MCF 10A (cell line): ENCODE results near the gene HOXD9. TPM values are rescaled to one million over a fixed set of nuclear protein-coding genes. Genes with fewer than 3 reads are reported as not detected.

Source experiments
- BruUV-seq: library from RNA; stranded (reverse); fragments of 400-500 nt; replicated peaks from 2 replicates; lab custom pipeline; 2021; lab: Mats Ljungman, UMichigan
- CTCF ChIA-PET: fragments of 300-600 bp; sonication (Branson Sonifier 250); formaldehyde crosslinking; extraction: SDS; loops from one replicate; lab custom pipeline; 2021; ENCODE audit warnings: antibody characterized with exemption, inconsistent platforms; lab: Yijun Ruan, JAX
- POLR2A ChIA-PET: fragments of 300-600, 350-650 bp; sonication (Branson Sonifier 250); formaldehyde crosslinking; extraction: SDS; loops from one replicate; lab custom pipeline; 2020; ENCODE audit warnings: antibody characterized with exemption, inconsistent platforms; lab: Yijun Ruan, JAX
- DNase-seq: peaks from one replicate; pipeline ENCODE4 v3.0.0-alpha.2; 2018; ENCODE audit not compliant: unreplicated experiment
- H3K27ac Mint-ChIP-seq: one replicate; pipeline ENCODE4 v1.8.0; 2022; ENCODE audit warnings: mild to moderate bottlenecking, low read depth, mixed read lengths; ENCODE audit not compliant: unreplicated experiment
- H3K27me3 Mint-ChIP-seq: one replicate; pipeline ENCODE4 v1.8.0; 2022; ENCODE audit warnings: mixed read lengths; ENCODE audit not compliant: insufficient read depth, unreplicated experiment
- H3K36me3 Mint-ChIP-seq: one replicate; pipeline ENCODE4 v1.8.0; 2022; ENCODE audit warnings: mild to moderate bottlenecking, moderate library complexity, mixed read lengths; ENCODE audit not compliant: insufficient read depth, unreplicated experiment
- H3K4me1 Mint-ChIP-seq: one replicate; pipeline ENCODE4 v1.8.0; 2022; ENCODE audit warnings: mixed read lengths; ENCODE audit not compliant: insufficient read depth, unreplicated experiment
- H3K4me3 Mint-ChIP-seq: one replicate; pipeline ENCODE4 v1.8.0; 2022; ENCODE audit warnings: mild to moderate bottlenecking, moderate library complexity, mixed read lengths; ENCODE audit not compliant: unreplicated experiment
- H3K9me3 Mint-ChIP-seq: one replicate; pipeline ENCODE4 v1.8.0; 2022; ENCODE audit warnings: mixed read lengths; ENCODE audit not compliant: unreplicated experiment
- CTCF ChIP-seq: fragments of 200-600 bp; IDR thresholded peaks from one replicate; pipeline ENCODE4 v1.8.0; 2022; ENCODE audit warnings: antibody characterized with exemption, mild to moderate bottlenecking; ENCODE audit not compliant: unreplicated experiment
- intact Hi-C: fragments of 100-400 bp; cut with micrococcal nuclease; formaldehyde crosslinking; loops from 2 replicates; pipeline ENCODE4 v1.14.1; 2022
- total RNA-seq: library from RNA; stranded (reverse); gene quantifications from 2 replicates; pipeline ENCODE4 v1.2.3, GENCODE V29; 2022

The HOXD9 gene
- total RNA-seq, 1 experiment from 2014 or later: not detected

DNA sequence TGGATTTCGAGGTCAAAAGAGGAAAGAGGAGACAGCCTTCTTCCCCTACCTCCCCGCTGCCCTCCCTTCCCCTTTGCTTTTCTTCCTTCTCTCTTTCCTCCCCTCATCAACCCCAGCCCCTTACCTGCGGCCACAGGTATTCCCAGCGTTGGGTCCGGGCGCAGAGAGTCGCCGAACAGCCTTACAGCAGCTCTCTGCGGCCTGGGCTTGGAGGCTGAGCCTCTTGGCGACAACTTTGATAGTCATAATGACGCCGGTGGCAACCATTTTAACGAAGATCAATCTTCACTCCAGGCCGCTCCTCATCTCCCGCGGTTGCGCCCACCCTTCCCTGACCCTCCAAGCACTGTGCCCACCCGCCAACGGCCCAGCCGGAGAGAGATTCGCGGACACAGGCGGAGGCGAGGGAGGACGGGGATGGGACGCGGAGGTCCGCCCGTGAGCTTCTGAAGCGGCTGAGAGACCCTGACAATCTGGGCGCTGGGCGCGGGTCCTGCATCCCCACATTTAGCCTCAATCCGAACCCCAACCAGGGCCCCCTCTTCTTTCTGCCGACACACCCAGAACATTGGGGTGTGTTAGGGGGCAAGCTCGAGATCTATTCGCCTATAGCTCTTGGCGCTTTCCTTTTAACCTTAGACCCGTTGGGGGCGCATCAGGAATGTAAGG lies 37.3 kb upstream of the HOXD9 start:
- BruUV-seq: no TSS peak
- TF ChIP-seq CTCF: no peak
- peaks cover 11% of the 10 kb centered on the region for H3K4me1 Mint-ChIP-seq
- peaks cover 6% of the 10 kb centered on the region for H3K36me3 Mint-ChIP-seq
- H3K4me3 Mint-ChIP-seq: no peak overlapping the region
- peaks cover 64% of the 10 kb centered on the region for H3K27me3 Mint-ChIP-seq
- CTCF ChIA-PET: interaction anchor here (0.6 to 2.0 kb wide), 32 partner anchors 9 to 1101 kb away, joined by 3 to 44 read pairs (median 3); no protein-coding TSS in a partner anchor
- H3K27ac Mint-ChIP-seq: no peak overlapping the region
- no peak for DNase-seq
- peaks cover 7% of the 10 kb centered on the region for H3K9me3 Mint-ChIP-seq
- intact Hi-C loops: loop anchor here (10.0 kb wide), 1 partner anchor 120 kb away; no protein-coding TSS in a partner anchor
- POLR2A ChIA-PET: interaction anchor here (0.5 to 1.0 kb wide), 3 partner anchors 395 to 981 kb away, joined by 3 to 4 read pairs (median 3); no protein-coding TSS in a partner anchor

GRCh38 chr2:176085861-176086771 lies 36.4 kb upstream of the HOXD9 start:
- DNase-seq: peak; percentile 50
- Mint-ChIP-seq H3K36me3 (peaks cover 6% of the 10 kb centered on the region), H3K4me1 (peaks cover 11% of the 10 kb centered on the region), H3K9me3 (peaks cover 7% of the 10 kb centered on the region), H3K27me3 (peaks cover 72% of the 10 kb centered on the region), H3K27ac (no peak overlapping the region), H3K4me3 (peak overlapping the region; percentile 19)
- TF ChIP-seq CTCF: peak; percentile 55
- CTCF ChIA-PET: interaction anchor here (0.6 to 3.9 kb wide), 34 partner anchors 8 to 1102 kb away, joined by 3 to 65 read pairs (median 4); no protein-coding TSS in a partner anchor
- BruUV-seq: no TSS peak
- POLR2A ChIA-PET: interaction anchor here (0.5 to 3.1 kb wide), 3 partner anchors 396 to 982 kb away, joined by 3 to 12 read pairs (median 3); no protein-coding TSS in a partner anchor
- intact Hi-C loops: loop anchor here (2.0 to 10.0 kb wide), 2 partner anchors 121 to 395 kb away; no protein-coding TSS in a partner anchor

DNA sequence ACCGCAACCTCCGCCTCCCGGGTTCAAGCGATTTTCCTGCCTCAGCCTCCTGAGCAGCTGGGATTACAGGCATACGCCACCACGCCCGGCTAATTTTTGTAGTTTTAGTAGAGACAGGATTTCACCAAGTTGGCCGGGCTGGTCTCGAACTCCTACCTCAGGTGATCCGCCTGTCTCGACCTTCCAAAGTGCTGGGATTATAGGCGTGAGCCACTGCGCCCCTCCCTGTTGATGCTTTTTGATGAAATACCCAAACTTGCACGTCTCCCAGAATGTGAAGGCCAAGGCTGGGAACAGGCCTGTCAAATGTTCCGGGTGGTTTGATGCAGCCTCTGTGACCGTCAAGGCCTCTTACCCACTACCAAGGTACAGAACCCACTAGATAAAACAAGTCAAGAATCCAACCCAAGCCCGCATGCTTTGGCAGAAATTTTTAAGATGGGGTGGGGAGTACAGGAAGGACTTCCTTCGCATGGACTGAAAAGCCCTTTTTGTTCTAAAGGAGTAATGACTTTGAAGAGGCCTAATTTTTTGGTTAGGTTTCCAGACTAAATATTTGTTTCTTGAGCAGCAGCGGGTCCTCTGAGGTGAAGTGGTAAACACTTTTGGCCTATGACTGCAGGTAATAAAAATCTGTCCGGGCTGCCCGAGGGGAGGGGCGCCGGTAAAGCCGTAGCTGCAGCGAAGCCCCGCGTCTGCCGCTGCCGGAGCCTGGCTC lies 35.0 kb upstream of the HOXD9 start:
- intact Hi-C loops: loop anchor here (1.0 to 10.0 kb wide), 5 partner anchors 123 to 777 kb away; no protein-coding TSS in a partner anchor
- H3K36me3 Mint-ChIP-seq: peaks cover 6% of the 10 kb centered on the region
- peaks cover 11% of the 10 kb centered on the region for H3K4me1 Mint-ChIP-seq
- peaks cover 7% of the 10 kb centered on the region for H3K9me3 Mint-ChIP-seq
- DNase-seq: no peak
- CTCF ChIA-PET: interaction anchor here (0.6 to 3.9 kb wide), 22 partner anchors 9 to 1387 kb away, joined by 3 to 65 read pairs (median 4); no protein-coding TSS in a partner anchor
- POLR2A ChIA-PET: interaction anchor here (1.0 to 3.1 kb wide), 2 partner anchors 123 to 397 kb away, joined by 3 to 12 read pairs; no protein-coding TSS in a partner anchor
- no TSS peak for BruUV-seq
- H3K27ac Mint-ChIP-seq: no peak overlapping the region
- no peak overlapping the region for H3K4me3 Mint-ChIP-seq
- H3K27me3 Mint-ChIP-seq: peaks cover 86% of the 10 kb centered on the region
- TF ChIP-seq CTCF: no peak
